Bronchial smooth muscle cell (primary cell): Measurements from ENCODE around the gene ARHGAP28. TPM values are rescaled to one million over a fixed set of nuclear protein-coding genes. Genes with fewer than 3 reads are reported as not detected.

Experiments used
- total RNA-seq: library from RNA; depleted of rRNA; stranded (reverse); fragments of >200 nt; gene quantifications from 2 replicates; pipeline ENCODE4 v1.2.1, GENCODE V29; 2014

The ARHGAP28 gene
- 0.32 and 5.0 TPM in 2 replicates for total RNA-seq

DNA sequence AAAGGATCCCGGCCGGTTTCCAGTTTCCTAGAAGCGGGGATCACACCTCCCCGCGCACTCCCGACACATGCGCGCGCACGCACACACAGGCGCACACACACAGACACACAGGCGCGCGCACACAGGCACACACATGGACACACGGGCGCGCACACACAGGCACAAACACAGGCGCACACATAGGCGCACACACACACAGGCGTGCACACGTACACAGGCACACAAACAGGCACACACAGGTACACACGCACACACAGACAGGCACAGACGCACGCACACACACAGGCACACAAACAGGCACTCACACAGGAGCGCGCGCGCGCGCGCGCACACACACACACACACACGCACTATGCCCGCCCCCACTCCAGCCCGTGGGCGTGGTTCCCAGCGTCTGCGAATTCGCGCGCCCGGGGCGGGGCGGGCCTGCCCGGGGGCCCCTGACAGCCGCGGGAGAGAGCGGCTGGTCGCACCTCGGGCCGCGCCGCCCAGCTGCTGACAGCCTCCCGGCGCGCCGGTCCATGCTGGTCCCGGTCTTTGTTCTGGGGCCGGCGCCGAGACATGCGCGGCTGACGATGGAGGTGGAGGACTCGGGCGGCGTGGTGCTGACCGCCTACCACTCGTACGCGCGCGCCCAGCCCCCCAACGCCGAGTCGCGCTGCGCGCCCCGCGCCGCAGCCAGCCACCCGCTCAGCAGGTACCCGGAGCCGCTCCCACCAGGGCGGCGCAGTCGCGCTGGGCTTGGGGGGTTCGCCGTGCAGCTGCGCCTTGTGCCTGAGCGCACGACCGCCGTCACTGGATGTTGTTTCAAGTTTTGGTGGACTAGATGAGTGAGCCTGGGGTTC is at the start of gene ARHGAP28:
Gene ARHGAP28 (plus strand): TSS at position 470 of the 845 bp plus-strand sequence. CDS start 106 bp downstream, at position 576.

